SJCRH30 (cell line): ENCODE data around the gene ZNF213. TPM values are rescaled to one million over a fixed set of nuclear protein-coding genes. Genes with fewer than 3 reads are reported as not detected.
"Not testable (repeated sequence)": the region's sequence is repeated elsewhere in the genome, so short reads cannot be mapped to it uniquely, and the experiment has no call there.

ENCODE experiments used
- DNase-seq, 2 experiments: peaks; one replicate each; pipeline ENCODE4 v3.0.0-alpha.2; 2015 to 2020
- H3K27ac ChIP-seq: fragments of 250-450 bp; sonication (Bioruptor Pico); 2 replicates; pipeline ENCODE4 v1.5.1; 2020; ENCODE audit warnings: mild to moderate bottlenecking, moderate library complexity
- H3K27me3 ChIP-seq: fragments of 250-450 bp; sonication (Bioruptor Pico); 2 replicates; pipeline ENCODE4 v1.5.1; 2020; ENCODE audit warnings: mild to moderate bottlenecking, moderate library complexity
- H3K36me3 ChIP-seq: fragments of 250-450 bp; sonication (Bioruptor Pico); 2 replicates; pipeline ENCODE4 v1.5.1; 2020; ENCODE audit warnings: mild to moderate bottlenecking, moderate library complexity
- H3K4me1 ChIP-seq: fragments of 250-450 bp; sonication (Bioruptor Pico); 2 replicates; pipeline ENCODE4 v1.5.1; 2020; ENCODE audit warnings: mild to moderate bottlenecking, moderate library complexity
- H3K4me3 ChIP-seq: fragments of 250-450 bp; sonication (Bioruptor Pico); 2 replicates; pipeline ENCODE4 v1.5.1; 2020; ENCODE audit warnings: mild to moderate bottlenecking, moderate library complexity
- H3K9me3 ChIP-seq: fragments of 250-450 bp; sonication (Bioruptor Pico); replicated peaks from 2 replicates; pipeline ENCODE4 v1.5.1; 2020; ENCODE audit warnings: mild to moderate bottlenecking, moderate library complexity
- total RNA-seq: library from RNA; depleted of rRNA; stranded (reverse); fragments of >200 nt; shearing (Covaris generic); gene quantifications from 2 replicates; pipeline ENCODE4 v1.2.3, GENCODE V29; 2014

The ZNF213 gene
- total RNA-seq, 1 experiment from 2014 or later, result 2.5 TPM

DNA sequence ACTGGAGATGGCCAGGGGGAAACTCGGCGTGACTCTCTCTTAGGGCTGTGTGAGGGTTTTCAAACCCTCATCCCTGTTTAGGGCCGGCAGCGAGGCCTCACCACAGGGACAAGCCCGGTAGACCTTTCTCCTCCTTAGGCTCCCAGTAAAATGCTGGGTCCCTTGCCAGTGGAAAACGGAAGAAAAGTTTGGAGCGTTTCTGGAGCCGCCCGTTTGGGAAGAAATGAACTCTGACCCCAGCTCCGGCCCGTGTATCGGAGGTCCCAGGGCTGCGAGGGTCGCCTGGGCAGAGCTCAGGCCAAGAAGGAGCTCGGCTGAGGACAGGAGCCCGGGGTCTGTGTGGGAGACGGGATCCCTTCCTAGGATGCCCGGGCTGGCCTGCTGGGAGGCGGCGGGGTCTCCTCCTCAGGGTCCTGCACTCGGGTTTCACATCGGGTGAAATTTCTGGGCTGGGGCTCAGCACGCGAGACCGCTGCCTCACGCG is 23.2 kb downstream of the ZNF213 start:
- no peaks in the 10 kb centered on the region for H3K9me3 ChIP-seq
- H3K27me3 ChIP-seq, result no peaks in the 10 kb centered on the region
- H3K4me3 ChIP-seq, result peak overlapping the region; percentile 73
- no peak overlapping the region for H3K27ac ChIP-seq
- no peaks in the 10 kb centered on the region for H3K36me3 ChIP-seq
- peak; percentile 28 to 49 for DNase-seq
- no peaks in the 10 kb centered on the region for H3K4me1 ChIP-seq

DNA sequence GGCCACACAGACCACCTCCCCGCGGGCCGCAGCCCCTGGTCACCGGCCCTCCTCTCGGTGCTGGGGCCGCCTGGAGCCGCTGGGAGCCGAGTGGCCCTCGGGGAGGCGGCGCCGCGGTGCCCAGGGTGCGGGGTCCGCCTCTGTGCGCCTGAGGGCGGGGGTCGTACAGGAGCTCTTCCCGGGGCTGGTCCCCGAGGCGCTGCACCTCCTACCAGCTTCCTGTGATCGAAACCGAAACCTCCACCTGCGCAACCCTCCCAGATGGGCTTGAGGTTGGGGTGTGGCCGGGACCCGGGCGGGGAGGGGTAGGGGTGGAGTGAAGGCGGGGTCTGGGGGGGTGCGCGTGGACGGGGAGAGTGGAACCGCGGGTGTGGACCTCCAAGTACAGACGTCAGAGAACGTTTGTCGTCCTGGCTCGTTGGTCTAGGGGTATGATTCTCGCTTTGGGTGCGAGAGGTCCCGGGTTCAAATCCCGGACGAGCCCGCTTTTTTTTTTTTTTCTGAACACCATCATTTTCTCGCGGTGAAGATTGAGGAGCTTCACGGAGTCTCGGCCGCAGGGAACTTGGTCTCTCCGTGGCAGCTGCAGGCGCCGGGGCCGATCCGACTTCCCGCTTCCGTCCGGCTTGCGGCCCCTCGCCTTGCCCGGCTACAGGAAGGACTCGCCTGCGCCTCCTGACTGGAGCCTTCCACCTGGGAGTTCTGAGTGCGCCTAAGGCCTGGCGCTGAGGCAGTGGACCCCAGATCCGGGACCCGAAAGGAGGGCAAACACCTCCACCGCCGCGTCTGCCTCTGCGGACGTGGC is 23.9 kb downstream of the ZNF213 start:
- H3K9me3 ChIP-seq, result no peaks in the 10 kb centered on the region
- H3K36me3 ChIP-seq, result no peaks in the 10 kb centered on the region
- H3K4me3 ChIP-seq, result peak overlapping the region; percentile 73
- H3K27me3 ChIP-seq, result no peaks in the 10 kb centered on the region
- H3K4me1 ChIP-seq, result no peaks in the 10 kb centered on the region
- peak overlapping the region; percentile 24; the same call in 1 of the 2 replicates for H3K27ac ChIP-seq
- DNase-seq, result peak; percentile 76 to 81

DNA sequence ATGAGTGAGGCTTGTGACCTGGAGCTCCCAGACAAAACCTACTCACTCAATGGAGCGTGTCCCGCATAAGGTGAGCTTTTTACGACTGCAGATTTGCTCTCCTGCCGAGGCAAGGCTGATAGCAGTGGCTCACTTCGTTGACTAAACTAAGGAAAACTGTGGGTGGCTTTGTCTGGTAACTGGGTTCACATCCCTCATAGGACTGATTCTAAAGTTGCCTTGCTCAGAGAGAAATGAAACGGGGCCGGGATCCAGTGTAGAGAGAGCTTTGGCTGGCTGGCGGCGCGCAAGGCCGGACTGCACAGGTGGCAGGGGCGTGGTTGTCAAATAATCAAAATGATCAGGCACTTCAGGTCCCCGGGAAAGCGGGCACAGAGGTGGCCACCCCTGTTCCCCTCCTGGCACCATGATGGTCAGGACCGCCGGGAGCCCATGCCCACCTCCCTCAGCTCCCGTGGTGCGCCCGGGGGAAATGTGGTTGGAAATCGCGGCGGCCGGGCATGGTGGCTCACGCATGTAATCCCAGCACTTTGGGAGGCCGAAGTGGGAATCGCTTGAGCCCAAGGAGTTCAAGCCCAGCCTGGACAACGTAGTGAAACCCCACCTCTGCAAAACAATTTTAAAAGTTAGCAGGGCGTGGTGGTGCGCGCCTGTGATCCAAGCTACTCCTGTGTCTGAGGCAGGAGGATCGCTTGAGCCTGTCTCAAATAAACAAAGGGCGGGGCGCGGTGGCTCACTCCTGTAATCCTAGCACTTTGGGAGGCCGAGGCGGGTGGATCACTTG is 26.6 kb downstream of the ZNF213 start:
- H3K36me3 ChIP-seq, result no peaks in the 10 kb centered on the region
- H3K4me1 ChIP-seq, result no peaks in the 10 kb centered on the region
- 0 out of 2 replicates have a peak, but pooled peaks cover 4% of the 10 kb centered on the region for H3K27me3 ChIP-seq
- H3K27ac ChIP-seq, result no peak overlapping the region
- no peak overlapping the region for H3K4me3 ChIP-seq
- no peak for DNase-seq
- H3K9me3 ChIP-seq, result no peaks in the 10 kb centered on the region

DNA sequence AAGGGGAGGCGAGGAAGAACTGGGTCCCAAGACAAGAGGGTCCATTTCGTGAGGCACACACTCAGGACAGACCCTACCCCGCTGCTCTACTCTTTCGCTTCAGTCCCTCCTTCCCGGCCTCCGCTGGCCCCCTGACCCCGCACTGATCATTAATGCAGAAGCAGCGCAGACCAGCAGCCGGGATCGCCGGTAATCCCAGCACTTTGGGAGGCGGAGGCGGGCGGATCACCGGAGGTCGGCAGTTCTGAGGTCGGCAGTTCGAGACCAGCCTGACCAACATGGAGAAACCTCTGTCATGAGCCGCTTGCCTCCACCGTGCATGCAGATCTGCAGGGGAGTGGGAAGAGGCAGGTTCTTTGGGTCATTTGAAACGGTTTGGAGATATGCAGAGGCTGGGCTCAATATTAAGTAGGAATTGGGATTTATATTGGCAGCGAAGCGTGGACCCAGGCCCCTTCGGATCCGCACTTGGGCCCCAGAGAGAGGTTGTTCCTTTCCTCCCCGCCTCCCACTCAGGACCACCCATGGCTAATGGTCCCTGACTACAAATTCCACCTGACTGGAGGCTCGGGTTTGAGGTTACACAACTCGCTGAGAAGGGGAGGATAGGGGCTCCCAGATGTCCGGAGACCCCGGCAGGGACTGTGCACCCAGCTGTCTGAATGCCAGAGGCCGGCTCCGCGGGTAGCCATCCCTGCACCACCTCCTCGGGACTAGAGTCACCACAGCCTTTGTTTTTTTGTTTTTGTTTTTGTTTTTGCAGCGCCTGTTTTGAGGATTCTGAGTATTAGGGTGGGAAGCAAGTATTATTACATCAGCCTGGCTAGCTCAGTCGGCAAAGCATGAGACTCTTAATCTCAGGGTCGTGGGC is 29.5 kb downstream of the ZNF213 start:
- Histone ChIP-seq H3K4me1 (no peaks in the 10 kb centered on the region), H3K36me3 (no peaks in the 10 kb centered on the region), H3K9me3 (no peaks in the 10 kb centered on the region), H3K27ac (no peak overlapping the region), H3K27me3 (peaks cover 4% of the 10 kb centered on the region; the same call in 1 of the 2 replicates), H3K4me3 (no peak overlapping the region)
- no peak for DNase-seq

DNA sequence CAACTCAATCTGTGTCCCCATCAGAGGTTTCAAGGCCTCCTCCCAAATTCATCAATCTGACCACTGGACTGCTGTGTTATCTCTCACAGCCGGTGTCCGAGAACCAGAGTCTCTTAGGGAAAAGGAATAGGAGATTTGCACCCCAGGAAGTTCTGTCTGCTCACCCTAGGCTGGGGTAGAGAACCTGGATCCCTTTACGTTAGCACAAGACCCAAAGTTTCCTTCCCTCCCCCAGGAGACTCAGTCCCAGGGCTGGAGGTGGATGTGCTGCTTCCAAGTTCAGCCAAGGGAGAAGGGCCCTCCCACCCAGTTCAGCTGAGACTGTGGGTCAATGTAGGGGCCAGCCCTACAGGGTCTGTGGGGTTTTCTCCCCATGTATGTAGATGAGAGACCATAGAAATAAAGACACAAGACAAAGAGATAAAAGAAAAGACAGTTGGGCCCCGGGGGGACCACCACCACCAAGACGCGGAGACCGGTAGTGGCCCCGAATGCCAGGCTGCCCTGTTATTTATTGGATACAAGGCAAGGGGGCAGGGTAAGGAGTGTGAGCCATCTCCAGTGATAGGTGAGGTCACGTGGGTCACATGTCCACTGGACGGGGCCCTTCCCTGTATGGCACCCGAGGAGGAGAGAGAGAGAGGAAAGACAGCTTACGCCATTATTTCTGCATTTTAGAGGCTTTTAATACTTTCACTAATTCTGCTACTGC is 30.4 kb downstream of the ZNF213 start:
- Histone ChIP-seq H3K4me1 (no peaks in the 10 kb centered on the region), H3K4me3 (no peak overlapping the region; the same call in 1 of the 2 replicates), H3K36me3 (no peaks in the 10 kb centered on the region), H3K9me3 (no peaks in the 10 kb centered on the region), H3K27me3 (peaks cover 4% of the 10 kb centered on the region; the same call in 1 of the 2 replicates), H3K27ac (no peak overlapping the region)
- no peak for DNase-seq

DNA sequence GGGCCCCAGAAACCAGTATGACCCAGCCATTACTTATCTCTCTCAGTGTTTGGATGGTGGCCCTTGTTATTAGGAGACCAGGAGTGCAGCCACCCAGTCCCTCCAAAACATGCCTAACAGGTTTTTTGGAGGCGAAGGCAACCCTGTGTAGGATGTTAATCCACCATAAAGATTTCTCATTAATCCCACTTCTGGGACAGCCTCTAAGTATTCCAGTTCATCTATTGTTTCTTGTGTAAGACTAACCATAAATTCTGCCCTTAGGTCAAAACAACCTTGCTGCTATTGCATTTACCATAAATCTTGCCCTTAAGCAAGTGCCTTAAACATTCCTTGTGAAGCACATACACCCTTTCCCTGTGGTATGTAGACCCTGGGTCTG is 31.7 kb downstream of the ZNF213 start:
- Histone ChIP-seq H3K9me3 (no peaks in the 10 kb centered on the region), H3K4me1 (no peaks in the 10 kb centered on the region), H3K36me3 (no peaks in the 10 kb centered on the region), H3K27me3 (peaks cover 4% of the 10 kb centered on the region; the same call in 1 of the 2 replicates), H3K27ac (no peak overlapping the region), H3K4me3 (no peak overlapping the region)
- no peak for DNase-seq

DNA sequence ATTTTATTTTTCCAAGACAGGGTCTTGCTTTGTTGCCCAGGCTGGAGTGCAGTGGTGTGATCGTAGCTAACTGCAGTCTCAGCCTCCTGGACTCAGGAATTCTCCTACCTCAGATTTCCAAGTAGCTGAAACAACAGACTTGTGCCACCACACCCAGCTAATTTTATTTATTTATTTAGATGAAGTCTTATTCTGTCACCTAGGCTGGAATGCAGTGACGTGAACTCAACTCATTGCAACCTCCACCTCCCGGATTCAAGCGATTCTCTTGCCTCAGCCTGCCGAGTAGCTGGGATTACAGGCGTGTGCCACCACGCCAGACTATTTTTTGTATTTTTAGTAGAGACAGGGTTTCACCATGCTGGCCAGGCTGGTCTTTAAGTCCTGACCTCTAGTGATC is 33.9 kb downstream of the ZNF213 start:
- not testable (repeated sequence) for H3K4me1 ChIP-seq, DNase-seq, H3K9me3 ChIP-seq, H3K27me3 ChIP-seq, H3K4me3 ChIP-seq, H3K36me3 ChIP-seq, H3K27ac ChIP-seq

DNA sequence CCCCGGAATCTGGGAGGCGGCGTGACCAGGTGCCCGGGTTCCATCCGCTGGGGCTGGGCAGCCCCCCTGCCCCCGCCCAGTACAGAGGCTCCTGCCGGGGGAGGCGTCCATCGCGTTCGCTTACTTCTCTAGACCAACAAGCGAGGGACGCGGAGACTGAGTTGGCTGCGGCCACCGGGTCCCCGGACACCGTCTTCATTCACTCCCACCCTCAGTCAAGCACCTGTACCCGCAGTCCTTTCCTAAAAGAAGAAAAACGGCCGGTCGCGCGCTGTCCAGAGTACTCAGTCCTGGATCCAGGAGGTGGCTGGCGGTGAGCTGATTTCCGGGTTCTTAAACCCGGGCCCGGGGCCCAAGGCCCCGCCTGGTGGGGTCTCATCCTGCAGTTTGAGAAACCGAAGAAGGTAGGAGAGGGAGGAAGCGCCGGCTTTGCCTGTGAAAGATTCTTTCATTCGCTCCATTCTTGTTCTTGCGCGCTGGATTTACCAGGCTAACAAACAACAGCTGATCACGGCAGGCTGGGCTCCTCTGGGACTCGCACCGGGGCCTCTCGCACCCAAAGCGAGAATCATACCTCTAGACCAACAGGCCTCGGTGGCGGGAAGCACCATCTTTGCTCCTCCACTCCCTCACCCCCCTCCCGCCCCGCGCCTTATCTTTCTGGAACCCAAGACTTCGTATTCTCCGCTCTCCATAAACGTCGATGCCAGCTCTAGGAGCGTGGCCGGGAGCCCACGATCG is 35.8 kb downstream of the ZNF213 start:
- DNase-seq, result no peak
- H3K4me3 ChIP-seq, result no peak overlapping the region

DNA sequence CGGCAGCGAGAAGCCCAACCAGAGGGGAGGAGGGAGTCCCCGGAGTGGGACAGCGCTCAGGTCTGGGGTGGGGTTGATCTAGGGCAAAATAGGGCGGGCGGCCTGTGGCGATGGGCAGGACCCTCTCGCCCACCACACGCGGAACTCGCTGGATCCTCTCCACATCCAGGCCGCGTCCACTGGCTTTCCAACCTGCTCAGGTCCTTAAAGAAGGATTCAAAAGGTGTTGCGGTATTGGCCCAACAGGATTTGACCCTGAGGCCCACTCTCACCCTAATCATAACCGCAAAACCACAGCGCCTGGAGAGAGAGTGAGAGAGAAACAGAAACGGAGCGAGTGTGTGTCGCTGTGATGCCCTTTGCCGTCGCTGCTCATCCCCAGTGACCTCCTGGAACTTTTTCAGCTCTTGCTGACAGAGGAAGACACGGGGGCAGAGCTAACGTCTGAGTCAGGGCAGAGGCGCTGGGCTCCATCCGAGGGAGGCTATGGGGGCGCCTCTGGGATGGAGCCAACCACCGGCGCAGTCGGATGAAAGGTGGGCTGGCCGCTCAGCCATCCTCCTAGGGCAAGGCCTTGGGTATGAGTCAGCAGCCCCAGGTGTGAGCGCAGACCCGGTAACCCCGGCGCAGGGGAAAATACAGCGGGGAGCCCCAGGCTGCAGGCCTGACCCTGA is 36.5 kb downstream of the ZNF213 start:
- DNase-seq, result no peak
- H3K36me3 ChIP-seq, result no peaks in the 10 kb centered on the region
- no peak overlapping the region for H3K27ac ChIP-seq
- H3K4me3 ChIP-seq, result no peak overlapping the region
- H3K27me3 ChIP-seq, result no peaks in the 10 kb centered on the region; the same call in 1 of the 2 replicates
- H3K9me3 ChIP-seq, result no peaks in the 10 kb centered on the region
- H3K4me1 ChIP-seq, result peaks cover 6% of the 10 kb centered on the region

More for the DNA sequence above, 35.8 kb downstream of the ZNF213 start:
- H3K36me3 ChIP-seq, result no peaks in the 10 kb centered on the region
- no peak overlapping the region for H3K27ac ChIP-seq
- H3K9me3 ChIP-seq, result no peaks in the 10 kb centered on the region
- peaks cover 6% of the 10 kb centered on the region for H3K4me1 ChIP-seq
- no peaks in the 10 kb centered on the region; the same call in 1 of the 2 replicates for H3K27me3 ChIP-seq

DNA sequence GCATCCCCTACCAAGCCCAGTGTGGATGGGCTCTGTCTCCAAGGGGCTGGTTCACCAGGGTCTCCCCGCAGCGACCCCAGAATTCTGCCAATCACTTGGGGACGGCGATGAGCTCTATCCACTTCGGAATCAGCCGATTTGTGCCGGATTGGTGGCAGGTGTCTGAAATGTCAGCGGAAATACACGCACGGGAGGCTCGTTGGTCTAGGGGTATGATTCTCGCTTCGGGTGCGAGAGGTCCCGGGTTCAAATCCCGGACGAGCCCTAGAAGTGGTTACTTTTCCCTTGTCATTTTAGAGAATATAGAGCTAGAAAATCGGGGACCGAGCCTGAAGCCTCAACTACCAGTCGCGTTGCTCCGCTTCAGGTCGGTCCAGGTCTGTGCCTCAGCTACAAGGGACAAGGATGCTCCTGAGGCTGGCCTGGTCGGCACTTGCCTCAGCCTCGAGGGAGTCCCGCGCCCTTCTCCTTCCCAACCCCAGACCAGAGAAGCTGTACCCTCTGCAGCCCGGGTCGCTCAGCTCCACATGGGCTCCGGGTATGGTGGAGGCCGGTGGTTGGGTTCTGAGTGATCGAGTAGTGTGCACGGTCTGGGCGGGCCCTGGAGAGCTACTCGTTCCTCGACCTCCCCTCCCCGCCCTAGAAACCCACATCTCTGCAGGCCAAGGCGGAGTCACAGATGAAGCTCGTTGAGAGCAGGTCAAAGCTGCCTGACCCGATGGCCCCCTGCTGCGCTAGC is 37.2 kb downstream of the ZNF213 start:
- DNase-seq, result no peak
- no peaks in the 10 kb centered on the region for H3K36me3 ChIP-seq
- H3K27ac ChIP-seq, result no peak overlapping the region
- H3K4me3 ChIP-seq, result no peak overlapping the region
- no peaks in the 10 kb centered on the region for H3K9me3 ChIP-seq
- H3K27me3 ChIP-seq, result no peaks in the 10 kb centered on the region; the same call in 1 of the 2 replicates
- peaks cover 6% of the 10 kb centered on the region for H3K4me1 ChIP-seq

DNA sequence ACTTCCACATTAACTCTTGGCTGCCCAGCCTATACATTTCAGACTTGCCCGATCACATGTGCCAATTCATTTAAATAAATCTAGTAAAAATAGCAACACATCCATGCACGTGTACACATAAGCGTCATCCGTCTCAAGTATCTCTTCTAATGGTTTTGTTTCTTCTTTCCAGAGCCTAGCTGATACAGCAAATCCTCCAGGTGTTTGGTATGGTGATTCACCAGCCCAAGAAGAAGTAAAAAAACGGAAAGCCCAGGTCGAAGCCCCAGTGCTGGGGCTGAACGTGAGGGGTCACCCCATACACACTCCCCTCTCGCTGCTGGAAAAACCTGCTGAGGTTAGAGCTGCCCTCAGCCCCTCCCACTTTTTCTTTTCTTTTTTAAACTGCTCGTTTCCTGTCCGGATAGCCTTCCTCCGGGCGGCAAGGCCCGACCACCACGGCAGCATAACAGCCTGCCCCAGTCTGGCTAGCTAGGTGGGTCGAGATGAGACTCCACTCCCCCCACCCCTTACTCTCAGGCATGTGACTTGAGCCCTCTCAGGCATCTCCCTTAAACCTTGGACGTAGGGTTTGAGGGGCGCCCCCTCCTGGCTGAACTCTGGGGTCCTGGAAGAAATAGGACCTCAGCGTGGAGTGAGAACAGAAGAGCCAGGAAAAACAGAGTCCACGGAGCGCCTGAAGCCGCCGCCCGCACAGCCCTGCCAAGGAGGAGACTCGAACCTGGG is 39.2 kb downstream of the ZNF213 start:
- H3K27ac ChIP-seq, result no peak overlapping the region
- peak; percentile 70 to 85 for DNase-seq
- peak overlapping the region; percentile 47 for H3K4me3 ChIP-seq
- no peaks in the 10 kb centered on the region for H3K27me3 ChIP-seq
- peaks cover 6% of the 10 kb centered on the region for H3K4me1 ChIP-seq
- no peaks in the 10 kb centered on the region for H3K9me3 ChIP-seq
- no peaks in the 10 kb centered on the region for H3K36me3 ChIP-seq

DNA sequence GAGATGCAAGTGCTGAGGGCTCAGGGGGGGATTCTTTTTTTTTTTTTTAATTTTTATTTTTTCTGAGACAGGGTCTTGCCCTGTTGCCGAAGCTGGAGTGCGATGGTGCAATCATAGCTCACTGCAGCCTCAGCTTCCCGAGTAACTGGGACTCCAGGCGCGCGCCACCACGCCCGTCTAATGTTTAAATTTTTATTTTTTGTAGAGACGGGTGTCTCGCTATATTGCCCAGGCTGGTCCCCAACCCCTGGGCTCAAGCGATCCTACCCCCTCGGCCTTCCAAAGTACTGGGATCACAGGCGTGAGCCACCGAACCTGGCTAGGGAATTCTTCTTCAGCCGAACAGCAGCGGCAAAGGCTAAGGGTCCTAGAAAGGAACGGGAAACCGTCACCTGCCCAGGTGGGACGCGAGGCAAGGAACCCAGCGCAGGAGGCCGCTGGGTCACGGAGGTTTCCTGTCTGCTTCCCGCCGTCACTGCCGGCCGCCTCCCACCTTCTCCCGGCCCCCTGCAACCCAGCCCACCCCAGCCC is 39.9 kb downstream of the ZNF213 start:
- Histone ChIP-seq H3K4me1 (peaks cover 6% of the 10 kb centered on the region), H3K36me3 (no peaks in the 10 kb centered on the region), H3K27me3 (no peaks in the 10 kb centered on the region), H3K27ac (no peak overlapping the region), H3K4me3 (no peak overlapping the region), H3K9me3 (no peaks in the 10 kb centered on the region)
- no peak for DNase-seq
